Measurements from ENCODE around the gene MECR. TPM values are rescaled to one million over a fixed set of nuclear protein-coding genes. Genes with fewer than 3 reads are reported as not detected.

MECR gene
- total RNA-seq, 1 donor from 2014 or later: 19.7 TPM

GRCh38 chr1:29271724-29272123 is 41.0 kb upstream of the MECR start:
- no peak overlapping the region for H3K4me3 ChIP-seq (ENCODE audit: low read depth, low read length)
- DNase-seq (ENCODE audit: low read depth): peak; percentile 10
- TF ChIP-seq CTCF (conservative IDR thresholded peaks at IDR 0.05; ENCODE audit: low read depth, low read length): no peak

GRCh38 chr1:29270929-29271521 is 40.3 kb upstream of the MECR start:
- H3K4me3 ChIP-seq (ENCODE audit: low read depth, low read length): no peak overlapping the region
- TF ChIP-seq CTCF (conservative IDR thresholded peaks at IDR 0.05; ENCODE audit: low read depth, low read length): no peak
- DNase-seq (ENCODE audit: low read depth): no peak

- H3K4me3 ChIP-seq (ENCODE audit: low read depth, low read length): no peak overlapping the region
- DNase-seq (ENCODE audit: low read depth): no peak
- TF ChIP-seq CTCF (conservative IDR thresholded peaks at IDR 0.05; ENCODE audit: low read depth, low read length): no peak
These were observed 38.6 kb upstream of the MECR start for GRCh38 chr1:29269382-29269781.

GRCh38 chr1:29267321-29268070 is 36.8 kb upstream of the MECR start:
- TF ChIP-seq CTCF (conservative IDR thresholded peaks at IDR 0.05; ENCODE audit: low read depth, low read length): no peak
- DNase-seq (ENCODE audit: low read depth): no peak
- no peak overlapping the region for H3K4me3 ChIP-seq (ENCODE audit: low read depth, low read length)

- H3K4me3 ChIP-seq (ENCODE audit: low read depth, low read length): no peak overlapping the region
- DNase-seq (ENCODE audit: low read depth): no peak
- no peak for TF ChIP-seq CTCF (conservative IDR thresholded peaks at IDR 0.05; ENCODE audit: low read depth, low read length)
These were observed 36.2 kb upstream of the MECR start for GRCh38 chr1:29266912-29267311.

GRCh38 chr1:29264773-29265389 is 34.1 kb upstream of the MECR start:
- no peak for TF ChIP-seq CTCF (conservative IDR thresholded peaks at IDR 0.05; ENCODE audit: low read depth, low read length)
- no peak overlapping the region for H3K4me3 ChIP-seq (ENCODE audit: low read depth, low read length)
- no peak for DNase-seq (ENCODE audit: low read depth)
